OCI-LY1 (cell line): ENCODE data around the gene ARHGEF17.

ENCODE experiments used
- EZH2 ChIP-seq: fragments of 200-600 bp; sonication (generic), shearing (Covaris generic); IDR thresholded peaks from 2 replicates; pipeline ENCODE4 v1.8.0; 2017; ENCODE audit warnings: borderline replicate concordance, mixed run types, mild to moderate bottlenecking, antibody characterized with exemption, low read length, moderate library complexity, mixed read lengths
- TF ChIP-seq, protein P1 (sequence below): fragments of 200-600 bp; sonication (generic), shearing (Covaris generic); IDR thresholded peaks from 2 replicates; pipeline ENCODE4 v1.5.1; 2017; ENCODE audit warnings: mild to moderate bottlenecking, antibody characterized with exemption, low read length, moderate library complexity, mixed read lengths

DNA sequence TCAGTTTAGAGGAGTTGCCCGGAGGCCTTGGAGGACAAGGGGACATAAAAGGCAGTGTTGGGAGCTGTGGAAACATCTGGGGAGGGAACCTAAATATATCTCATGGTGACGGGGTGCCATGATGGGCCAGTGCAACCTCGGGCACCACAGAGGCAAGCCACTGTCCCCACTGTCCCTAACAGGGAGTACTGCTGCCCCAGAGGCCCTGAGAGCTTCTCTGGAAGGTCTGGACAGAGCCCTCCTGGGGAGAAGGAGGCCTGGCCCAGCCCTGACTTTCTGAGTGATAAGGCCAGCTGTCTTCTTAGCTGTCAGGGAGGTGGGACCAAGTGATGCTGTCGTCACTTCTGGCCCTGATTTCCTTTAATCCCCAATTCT is 41.4 kb upstream of the ARHGEF17 start:
- TF ChIP-seq EZH2, result no peak
- TF ChIP-seq, protein P1, sequence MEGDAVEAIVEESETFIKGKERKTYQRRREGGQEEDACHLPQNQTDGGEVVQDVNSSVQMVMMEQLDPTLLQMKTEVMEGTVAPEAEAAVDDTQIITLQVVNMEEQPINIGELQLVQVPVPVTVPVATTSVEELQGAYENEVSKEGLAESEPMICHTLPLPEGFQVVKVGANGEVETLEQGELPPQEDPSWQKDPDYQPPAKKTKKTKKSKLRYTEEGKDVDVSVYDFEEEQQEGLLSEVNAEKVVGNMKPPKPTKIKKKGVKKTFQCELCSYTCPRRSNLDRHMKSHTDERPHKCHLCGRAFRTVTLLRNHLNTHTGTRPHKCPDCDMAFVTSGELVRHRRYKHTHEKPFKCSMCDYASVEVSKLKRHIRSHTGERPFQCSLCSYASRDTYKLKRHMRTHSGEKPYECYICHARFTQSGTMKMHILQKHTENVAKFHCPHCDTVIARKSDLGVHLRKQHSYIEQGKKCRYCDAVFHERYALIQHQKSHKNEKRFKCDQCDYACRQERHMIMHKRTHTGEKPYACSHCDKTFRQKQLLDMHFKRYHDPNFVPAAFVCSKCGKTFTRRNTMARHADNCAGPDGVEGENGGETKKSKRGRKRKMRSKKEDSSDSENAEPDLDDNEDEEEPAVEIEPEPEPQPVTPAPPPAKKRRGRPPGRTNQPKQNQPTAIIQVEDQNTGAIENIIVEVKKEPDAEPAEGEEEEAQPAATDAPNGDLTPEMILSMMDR, result no peak
